A549 (cell line): Measurements from ENCODE around the gene SNX15. TPM values are rescaled to one million over a fixed set of nuclear protein-coding genes. Genes with fewer than 3 reads are reported as not detected.

ENCODE experiments used
- ATAC-seq, 2 experiments: fragments of 200-7000 bp in 1 of 2; fragments of >200 bp in 1 of 2; cut with Nextera tagmentation in 1 of 2; cut with Tn5 transposase in 1 of 2; 3 replicates each; pipeline versions ENCODE4 v1.8.0 to v1.9.1; 2018 to 2020; ENCODE audit warnings: mild to moderate bottlenecking in 1 of 2, moderate library complexity in 1 of 2
- CTCF ChIA-PET: fragments of 300-600 bp; sonication (Branson Sonifier 250); formaldehyde crosslinking; extraction: SDS; loops from one replicate; lab custom pipeline; 2021; ENCODE audit warnings: antibody characterized with exemption, inconsistent platforms; lab: Yijun Ruan, JAX
- POLR2A ChIA-PET: fragments of 350-600 bp; formaldehyde crosslinking; extraction: SDS; loops from one replicate; lab custom pipeline; 2021; ENCODE audit warnings: antibody characterized with exemption, inconsistent platforms; lab: Yijun Ruan, JAX
- DNase-seq, 2 experiments: peaks; one replicate each; pipeline versions ENCODE4 v3.0.0 to v3.0.0-alpha.2; 2011 to 2016; ENCODE audit warnings: low read depth in 1 of 2, low spot score in 1 of 2
- FAIRE-seq: peaks from 2 replicates; lab custom pipeline; 2011; peaks lifted over from hg19 to GRCh38; lab: Jason Lieb, UNC
- H3K27ac ChIP-seq, 2 experiments: fragments of >200 bp; sonication (Bioruptor Twin); formaldehyde crosslinking; 3 replicates each; pipeline ENCODE4 v1.5.1; 2016 to 2017
- H3K4me1 ChIP-seq: fragments of >200 bp; sonication (Bioruptor Twin); formaldehyde crosslinking; 3 replicates; pipeline ENCODE4 v1.6.1; 2016
- H3K4me2 ChIP-seq: fragments of >200 bp; sonication (Bioruptor Twin); formaldehyde crosslinking; 3 replicates; pipeline ENCODE4 v1.6.1; 2016
- H3K4me3 ChIP-seq: fragments of >200 bp; sonication (Bioruptor Twin); formaldehyde crosslinking; 3 replicates; pipeline ENCODE4 v1.5.1; 2016
- H3K9me3 ChIP-seq: fragments of >200 bp; sonication (Bioruptor Twin); formaldehyde crosslinking; 3 replicates; pipeline ENCODE4 v1.6.1; 2016
- BCL3 ChIP-seq: fragments of >200 bp; sonication (Bioruptor Twin); formaldehyde crosslinking; IDR thresholded peaks from 3 replicates; pipeline ENCODE4 v1.6.1; 2016
- CBX2 ChIP-seq: fragments of 200-600 bp; sonication (generic); IDR thresholded peaks from 2 replicates; pipeline ENCODE4 v1.6.1; 2016; ENCODE audit warnings: low read depth, mild to moderate bottlenecking, borderline replicate concordance
- CTCF ChIP-seq: fragments of >200 bp; sonication (Bioruptor Twin); formaldehyde crosslinking; IDR thresholded peaks from 3 replicates; pipeline ENCODE4 v1.5.1; 2016
- ELK1 ChIP-seq: fragments of 150-350 bp; IDR thresholded peaks from 2 replicates; pipeline ENCODE4 v1.6.1; 2014; ENCODE audit warnings: low read depth, mild to moderate bottlenecking, low read length
- ESRRA ChIP-seq: fragments of 150-350 bp; IDR thresholded peaks from 2 replicates; pipeline ENCODE4 v1.6.1; 2014; ENCODE audit warnings: mild to moderate bottlenecking, low read length, borderline replicate concordance
- GATA3 ChIP-seq: IDR thresholded peaks from 2 replicates; pipeline ENCODE4 v1.6.1; 2012; ENCODE audit warnings: borderline replicate concordance
- HDAC2 ChIP-seq: fragments of 200-600 bp; sonication (generic); IDR thresholded peaks from 2 replicates; pipeline ENCODE4 v1.6.1; 2016
- HEYL ChIP-seq: fragments of 250-450 bp; sonication (Bioruptor Pico); IDR thresholded peaks from 2 replicates; pipeline ENCODE4 v1.8.0; 2021; ENCODE audit warnings: mild to moderate bottlenecking, moderate library complexity
- JUNB ChIP-seq: fragments of >200 bp; sonication (Bioruptor Twin); formaldehyde crosslinking; IDR thresholded peaks from 2 replicates; pipeline ENCODE4 v1.6.1; 2016
- KDM5A ChIP-seq: fragments of 200-600 bp; sonication (generic); IDR thresholded peaks from 2 replicates; pipeline ENCODE4 v1.6.1; 2016; ENCODE audit warnings: antibody characterized with exemption, mild to moderate bottlenecking
- MAZ ChIP-seq: fragments of 150-350 bp; IDR thresholded peaks from 2 replicates; pipeline ENCODE4 v1.6.1; 2014; ENCODE audit warnings: antibody characterized with exemption, low read depth, low read length, borderline replicate concordance
- NPAS2 ChIP-seq: fragments of 250-450 bp; sonication (Bioruptor Pico); IDR thresholded peaks from 2 replicates; pipeline ENCODE4 v1.8.0; 2022; ENCODE audit warnings: mild to moderate bottlenecking, moderate library complexity, borderline replicate concordance
- NR3C1 ChIP-seq: fragments of >200 bp; sonication (Bioruptor Twin); formaldehyde crosslinking; IDR thresholded peaks from 3 replicates; pipeline ENCODE4 v1.6.1; 2017
- POLR2AphosphoS2 ChIP-seq: conservative IDR thresholded peaks from 2 replicates; pipeline ENCODE4 v1.6.1; 2012; ENCODE audit warnings: low read length, improper control_type of control experiment, inconsistent platforms
- RAD21 ChIP-seq, 2 experiments: fragments of >200 bp in 1 of 2; sonication (Bioruptor Twin) in 1 of 2; formaldehyde crosslinking in 1 of 2; IDR thresholded peaks in 1 of 2; conservative IDR thresholded peaks in 1 of 2; 2 replicates in 1 of 2; 3 replicates in 1 of 2; pipeline ENCODE4 v1.6.1; 2012 to 2018; ENCODE audit warnings: inconsistent platforms in 1 of 2
- SMC3 ChIP-seq: fragments of >200 bp; sonication (Bioruptor Twin); formaldehyde crosslinking; IDR thresholded peaks from 3 replicates; pipeline ENCODE4 v1.6.1; 2018; ENCODE audit warnings: inconsistent platforms
- TFCP2L1 ChIP-seq: fragments of 250-450 bp; sonication (Bioruptor Pico); IDR thresholded peaks from 2 replicates; pipeline ENCODE4 v1.5.0; 2021; ENCODE audit warnings: mild to moderate bottlenecking
- USF2 ChIP-seq: fragments of 450-650 bp; IDR thresholded peaks from 2 replicates; pipeline ENCODE4 v1.6.1; 2014; ENCODE audit warnings: antibody characterized with exemption
- ZC3H11A ChIP-seq: fragments of 450-650 bp; IDR thresholded peaks from 2 replicates; pipeline ENCODE4 v1.6.1; 2014; ENCODE audit warnings: antibody characterized with exemption, mild to moderate bottlenecking
- ZNF302 ChIP-seq: fragments of 250-450 bp; sonication (Bioruptor Pico); IDR thresholded peaks from 2 replicates; pipeline ENCODE4 v1.9.0; 2021; ENCODE audit warnings: inconsistent platforms, mild to moderate bottlenecking, moderate library complexity
- WGBS: methylation state at CpG from one replicate; pipeline ENCODE4 v1.1.6; 2017; ENCODE audit errors: missing lambda C conversion rate; 5-methylcytosine and 5-hydroxymethylcytosine counted together
- polyA plus RNA-seq, 4 experiments: library from polyadenylated mRNA; depleted of rRNA in 3 of 4; stranded (reverse); fragments of >200 nt; fragmentation: RNase III in 1 of 4; extraction: RNeasy Plus Mini Kit Qiagen cat#74134 plus additional on column Dnase treatment in 1 of 4; gene quantifications; 2 replicates in 3 of 4; 3 replicates in 1 of 4; pipeline ENCODE4 v1.2.3, GENCODE V29; 2011 to 2017

The SNX15 gene
- polyA plus RNA-seq, 2 of the 4 experiments (the other 2 are of a cell fraction), result 13.4 to 17.0 TPM

GRCh38 chr11:65058419-65059054 is 31.3 kb downstream of the SNX15 start, which contains the start of gene NAALADL1:
TSS of gene NAALADL1 (minus strand) at chr11:65058553. CDS start at chr11:65058521, 32 bp downstream.
- no peaks in the 10 kb centered on the region for H3K4me1 ChIP-seq
- 81% methylated on average over 8 of the region's 8 CpGs for WGBS
- no peaks in the 10 kb centered on the region for H3K9me3 ChIP-seq
- TF ChIP-seq GATA3 (no peak), TFCP2L1 (CRISPR knock-in tag) (no peak), ESRRA (no peak), KDM5A (no peak), RAD21 (conservative IDR thresholded peaks at IDR 0.05 in 1 of 2, IDR thresholded peaks at IDR 0.05 in 1 of 2) (no peak), MAZ (no peak), USF2 (no peak), CTCF (no peak), JUNB (no peak), HEYL (no peak), NPAS2 (no peak), POLR2AphosphoS2 (no peak), ZNF302 (no peak), ZC3H11A (no peak), SMC3 (no peak)
- ATAC-seq (no peak), DNase-seq (no peak), FAIRE-seq (no peak)
- no peak within 1 kb of the TSS for H3K27ac ChIP-seq
- ChIA-PET POLR2A (interaction anchor here (0.6 kb wide), 1 partner anchor 43 kb away, joined by 4 read pairs; no protein-coding TSS in a partner anchor), CTCF (interaction anchor here (0.6 to 2.3 kb wide), 10 partner anchors 10 to 283 kb away, joined by 3 to 10 read pairs (median 3); partner anchors contain the start of gene SNX15)
- H3K4me3 ChIP-seq, result no peak within 1 kb of the TSS
- no peak within 1 kb of the TSS for H3K4me2 ChIP-seq

GRCh38 chr11:65059523-65059922 is 32.3 kb downstream of the SNX15 start:
- Histone ChIP-seq H3K4me1 (no peaks in the 10 kb centered on the region), H3K4me3 (no peak overlapping the region), H3K9me3 (no peaks in the 10 kb centered on the region), H3K27ac (no peak overlapping the region), H3K4me2 (no peak overlapping the region)
- FAIRE-seq, result no peak
- CTCF ChIA-PET, result interaction anchor here (0.7 to 2.3 kb wide), 5 partner anchors 12 to 47 kb away, joined by 3 to 10 read pairs (median 4); no protein-coding TSS in a partner anchor
- 47% methylated on average over 3 of the region's 3 CpGs for WGBS
- ATAC-seq, result peak; percentile 16 to 48; a peak in 2 of 6 replicates
- no peak for DNase-seq
- POLR2A ChIA-PET, result no interaction called here
- no peak for TF ChIP-seq NPAS2
- TF ChIP-seq POLR2AphosphoS2, result no peak
- TF ChIP-seq NR3C1, result no peak
- TF ChIP-seq HDAC2, result no peak
- no peak for TF ChIP-seq CBX2
- no peak for TF ChIP-seq ELK1
- TF ChIP-seq RAD21 (conservative IDR thresholded peaks at IDR 0.05 in 1 of 2, IDR thresholded peaks at IDR 0.05 in 1 of 2), result no peak
- TF ChIP-seq BCL3, result no peak
- no peak for TF ChIP-seq CTCF
